Stomach (tissue), 9 donors: ENCODE results near the gene TMIGD1. TPM values are rescaled to one million over a fixed set of nuclear protein-coding genes. Genes with fewer than 3 reads are reported as not detected.

Experiments used
- DNase-seq, 2 donors: peaks; one replicate each; pipeline versions ENCODE4 v3.0.0 to v3.0.0-alpha.2; 2013 to 2019
- H3K27ac ChIP-seq, 5 donors: fragments of 200-600 bp in 4 of 5; sonication (generic) in 4 of 5; one replicate each; pipeline ENCODE4 v1.5.1; 2013 to 2019; ENCODE audit warnings: mild to moderate bottlenecking in 1 of 5, moderate library complexity in 1 of 5
- H3K27me3 ChIP-seq, 3 donors: fragments of 200-600 bp; sonication (generic); one replicate each; pipeline ENCODE4 v1.5.1; 2017 to 2019; ENCODE audit warnings: mixed run types in 1 of 3
- H3K36me3 ChIP-seq, 4 donors: fragments of 200-600 bp; sonication (generic); 1 replicate in 3 of 4; 2 replicates in 1 of 4; pipeline ENCODE4 v1.5.1; 2016 to 2019
- H3K4me1 ChIP-seq, 4 donors: fragments of 200-600 bp; sonication (generic); one replicate each; pipeline ENCODE4 v1.5.1; 2016 to 2019
- H3K4me3 ChIP-seq, 4 donors: fragments of 200-600 bp; sonication (generic) in 3 of 4; one replicate each; pipeline ENCODE4 v1.5.1; 2016 to 2019; ENCODE audit warnings: mild to moderate bottlenecking in 1 of 4
- H3K9me3 ChIP-seq, 4 donors: fragments of 200-600 bp; sonication (generic); one replicate each; pipeline ENCODE4 v1.5.1; 2016 to 2019
- EP300 ChIP-seq: sonication (generic); formaldehyde crosslinking; IDR thresholded peaks from one replicate; pipeline ENCODE4 v1.6.1; 2017; ENCODE audit warnings: antibody characterized with exemption
- POLR2A ChIP-seq, 4 donors: fragments of 450-650 bp; IDR thresholded peaks; one replicate each; pipeline ENCODE4 v1.6.1; 2016; ENCODE audit warnings: antibody characterized with exemption in 4 of 4, control low read depth in 2 of 4, mild to moderate bottlenecking in 1 of 4, moderate library complexity in 1 of 4
- POLR2AphosphoS5 ChIP-seq, 3 donors: sonication (generic); formaldehyde crosslinking; IDR thresholded peaks; one replicate each; pipeline ENCODE4 v1.6.1; 2016; ENCODE audit warnings: antibody characterized with exemption in 3 of 3
- WGBS, 5 donors: extraction: QIAGEN DNeasy Blood & Tissue Kit in 3 of 5; methylation state at CpG; one replicate each; pipeline versions ENCODE4 v1.1.5 to v1.1.7; 2013 to 2018; 5-methylcytosine and 5-hydroxymethylcytosine counted together
- intact Hi-C: fragments of 100-400 bp; cut with DNase I; formaldehyde crosslinking; loops from one replicate; pipeline ENCODE4 v1.15.1; 2023; ENCODE audit warnings: low total_unique reads
- polyA plus RNA-seq, 3 donors: library from polyadenylated mRNA; stranded (reverse); fragments of 200-250 nt; gene quantifications; one replicate each; pipeline ENCODE4 v1.2.3, GENCODE V29; 2013
- total RNA-seq, 5 donors: library from RNA; depleted of rRNA; stranded (reverse); fragments of >200 nt; gene quantifications; one replicate each; pipeline versions ENCODE4 v1.1.0 to v1.2.3, GENCODE V29; 2014 to 2016
- TF ChIP-seq, protein P1 (sequence below), 7 experiments: fragments of 450-650 bp in 4 of 7; fragments of 200-600 bp in 3 of 7; sonication (generic) in 3 of 7; IDR thresholded peaks; one replicate each; pipeline ENCODE4 v1.5.1; 2016 to 2019; ENCODE audit warnings: antibody characterized with exemption in 7 of 7, control low read depth in 2 of 7, mild to moderate bottlenecking in 1 of 7
- donor health status: healthy with polysubstance abuse.
- donor health status: Bipolar disorder and iron deficiency.
- donor health status: healthy.

The TMIGD1 gene
- total and polyA plus RNA-seq, 8 donors, result 1.1 TPM; not detected in 7

DNA sequence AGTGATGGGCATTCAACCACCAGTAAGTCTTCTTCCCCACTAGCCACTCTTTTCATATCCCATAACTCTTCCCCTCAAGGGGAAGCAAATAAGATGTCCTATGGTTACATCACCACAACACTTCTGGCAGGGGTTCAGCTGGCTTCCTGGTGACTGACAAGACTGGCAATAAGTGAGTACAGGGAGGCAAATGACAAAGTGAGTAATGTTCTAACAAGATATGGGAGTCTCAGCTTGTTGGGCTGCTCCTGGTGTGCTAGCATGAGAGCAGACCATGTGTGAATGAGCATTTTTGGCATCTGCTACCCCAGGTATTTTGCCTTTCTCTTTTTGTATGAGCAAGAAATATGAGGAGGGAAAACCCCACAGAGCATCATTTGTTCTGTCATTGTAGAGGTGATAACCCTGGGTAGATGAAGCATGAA is 9.9 kb downstream of the TMIGD1 start:
- no peaks in the 10 kb centered on the region for H3K36me3 ChIP-seq
- peak overlapping the region in 1 of 5 donors; percentile 1 for H3K27ac ChIP-seq
- H3K9me3 ChIP-seq, result no peaks in the 10 kb centered on the region
- TF ChIP-seq EP300, result no peak
- TF ChIP-seq POLR2A (IDR thresholded peaks at IDR 0.05), result no peak
- no peak for TF ChIP-seq POLR2AphosphoS5 (IDR thresholded peaks at IDR 0.05)
- TF ChIP-seq, protein P1, sequence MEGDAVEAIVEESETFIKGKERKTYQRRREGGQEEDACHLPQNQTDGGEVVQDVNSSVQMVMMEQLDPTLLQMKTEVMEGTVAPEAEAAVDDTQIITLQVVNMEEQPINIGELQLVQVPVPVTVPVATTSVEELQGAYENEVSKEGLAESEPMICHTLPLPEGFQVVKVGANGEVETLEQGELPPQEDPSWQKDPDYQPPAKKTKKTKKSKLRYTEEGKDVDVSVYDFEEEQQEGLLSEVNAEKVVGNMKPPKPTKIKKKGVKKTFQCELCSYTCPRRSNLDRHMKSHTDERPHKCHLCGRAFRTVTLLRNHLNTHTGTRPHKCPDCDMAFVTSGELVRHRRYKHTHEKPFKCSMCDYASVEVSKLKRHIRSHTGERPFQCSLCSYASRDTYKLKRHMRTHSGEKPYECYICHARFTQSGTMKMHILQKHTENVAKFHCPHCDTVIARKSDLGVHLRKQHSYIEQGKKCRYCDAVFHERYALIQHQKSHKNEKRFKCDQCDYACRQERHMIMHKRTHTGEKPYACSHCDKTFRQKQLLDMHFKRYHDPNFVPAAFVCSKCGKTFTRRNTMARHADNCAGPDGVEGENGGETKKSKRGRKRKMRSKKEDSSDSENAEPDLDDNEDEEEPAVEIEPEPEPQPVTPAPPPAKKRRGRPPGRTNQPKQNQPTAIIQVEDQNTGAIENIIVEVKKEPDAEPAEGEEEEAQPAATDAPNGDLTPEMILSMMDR (IDR thresholded peaks at IDR 0.05), result no peak
- no peaks in the 10 kb centered on the region for H3K27me3 ChIP-seq
- no peak overlapping the region for H3K4me3 ChIP-seq
- DNase-seq, result peak in 1 of 2 donors; percentile 37
- intact Hi-C loops, result no loop called here
- no peaks in the 10 kb centered on the region for H3K4me1 ChIP-seq

DNA sequence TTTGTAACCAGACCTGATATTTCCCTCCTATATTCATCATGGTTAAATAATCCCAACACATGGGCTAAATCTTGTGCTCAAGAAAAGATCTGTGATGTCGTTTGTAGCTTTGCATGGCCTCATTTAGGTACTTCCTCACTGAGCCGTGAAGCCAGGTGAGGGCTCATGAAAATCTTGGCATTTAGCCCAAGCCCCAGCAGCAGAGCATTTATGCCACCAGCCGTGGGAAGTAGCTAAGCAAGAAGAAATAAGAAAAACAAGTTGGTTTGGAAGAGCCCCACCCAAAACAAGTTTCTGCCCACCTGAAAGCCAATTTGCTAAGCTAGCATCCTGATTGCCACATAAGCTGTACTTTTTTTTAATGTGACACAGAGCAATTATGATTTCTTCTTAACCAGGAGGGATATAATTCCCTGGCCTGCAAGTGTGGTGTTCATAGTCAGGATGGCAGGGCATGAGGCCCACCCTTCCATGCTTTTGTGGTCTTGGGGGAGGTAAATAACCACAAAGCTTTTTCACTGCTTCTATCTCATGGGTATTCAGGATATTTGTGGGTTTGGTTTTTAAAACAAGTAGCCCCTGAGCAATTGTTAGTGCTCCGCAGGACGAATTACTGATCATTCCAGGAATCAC is 10.5 kb downstream of the TMIGD1 start:
- no peak for DNase-seq
- Histone ChIP-seq H3K27me3 (no peaks in the 10 kb centered on the region), H3K4me1 (no peaks in the 10 kb centered on the region), H3K36me3 (no peaks in the 10 kb centered on the region), H3K27ac (no peak overlapping the region), H3K9me3 (no peaks in the 10 kb centered on the region), H3K4me3 (no peak overlapping the region)
- intact Hi-C loops, result no loop called here
- no peak for TF ChIP-seq EP300
- TF ChIP-seq POLR2A (IDR thresholded peaks at IDR 0.05), result no peak
- TF ChIP-seq, protein P1 (IDR thresholded peaks at IDR 0.05), result no peak
- no peak for TF ChIP-seq POLR2AphosphoS5 (IDR thresholded peaks at IDR 0.05)
- WGBS, 5 donors, result 36 to 57% (median 45%) methylated on average over 5 of the region's 5 CpGs

DNA sequence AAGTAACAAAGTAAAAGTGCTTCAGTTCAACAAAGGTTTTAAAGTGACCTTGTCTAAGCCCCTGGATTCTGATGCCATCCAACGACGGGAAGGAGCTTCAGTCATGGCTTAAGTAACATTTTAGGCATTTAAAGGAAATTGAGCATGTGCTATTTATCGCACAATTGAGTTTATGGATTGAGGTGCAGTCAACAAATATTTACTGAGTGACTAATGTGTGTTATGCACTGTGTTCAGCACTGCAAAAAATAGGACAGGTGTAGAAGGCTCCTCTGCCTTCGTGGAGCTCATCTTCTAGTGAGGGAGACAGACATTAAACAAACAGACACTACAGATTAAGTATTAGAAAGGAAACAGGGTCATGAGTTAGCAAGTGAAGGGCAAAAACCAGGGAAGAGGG is 12.5 kb downstream of the TMIGD1 start:
- TF ChIP-seq POLR2A (IDR thresholded peaks at IDR 0.05), result no peak
- no peak for TF ChIP-seq POLR2AphosphoS5 (IDR thresholded peaks at IDR 0.05)
- TF ChIP-seq, protein P1 (IDR thresholded peaks at IDR 0.05), result no peak
- TF ChIP-seq EP300, result no peak
- Histone ChIP-seq H3K9me3 (no peaks in the 10 kb centered on the region), H3K4me3 (no peak overlapping the region), H3K36me3 (no peaks in the 10 kb centered on the region), H3K27ac (no peak overlapping the region), H3K27me3 (no peaks in the 10 kb centered on the region), H3K4me1 (no peaks in the 10 kb centered on the region)
- intact Hi-C loops, result no loop called here
- DNase-seq, result no peak
- 47 to 75% (median 51%) methylated on average over 4 of the region's 4 CpGs for WGBS, 5 donors

DNA sequence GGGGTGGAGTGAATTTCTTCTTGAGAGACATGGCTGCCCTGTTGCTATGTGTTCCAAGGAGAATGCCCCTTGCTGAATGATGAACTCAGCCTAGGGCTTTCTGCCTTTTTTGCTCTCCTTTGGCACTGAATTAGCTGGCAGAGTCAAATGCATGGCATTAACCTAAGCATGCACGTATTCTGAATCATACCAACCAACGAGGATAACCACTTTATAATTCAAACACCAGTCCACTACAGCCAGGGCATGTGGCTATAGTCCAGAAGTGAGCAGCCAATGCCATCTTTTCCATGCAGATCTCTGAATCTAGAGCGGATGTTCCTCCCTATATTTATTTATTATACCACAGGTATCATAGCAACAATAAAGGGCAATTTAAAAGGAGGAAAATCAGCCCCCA is 15.7 kb downstream of the TMIGD1 start:
- DNase-seq, result peak in 1 of 2 donors; percentile 46
- intact Hi-C loops, result no loop called here
- no peaks in the 10 kb centered on the region for H3K27me3 ChIP-seq
- no peak overlapping the region for H3K4me3 ChIP-seq
- TF ChIP-seq EP300 (no peak), POLR2AphosphoS5 (IDR thresholded peaks at IDR 0.05) (no peak), POLR2A (IDR thresholded peaks at IDR 0.05) (no peak)
- TF ChIP-seq, protein P1 (IDR thresholded peaks at IDR 0.05), result no peak
- no peaks in the 10 kb centered on the region for H3K4me1 ChIP-seq
- H3K9me3 ChIP-seq, result no peaks in the 10 kb centered on the region
- 60 to 76% (median 64%) methylated on average over 3 of the region's 3 CpGs for WGBS, 5 donors
- no peaks in the 10 kb centered on the region for H3K36me3 ChIP-seq
- no peak overlapping the region for H3K27ac ChIP-seq
